ELF-1 (cell line): ENCODE measurements around the gene ATP6V1B1.

Source experiments
- DNase-seq: peaks from one replicate; pipeline ENCODE4 v3.0.0-alpha.2; 2016; ENCODE audit warnings: low read depth, low spot score

Gene ATP6V1B1

DNA sequence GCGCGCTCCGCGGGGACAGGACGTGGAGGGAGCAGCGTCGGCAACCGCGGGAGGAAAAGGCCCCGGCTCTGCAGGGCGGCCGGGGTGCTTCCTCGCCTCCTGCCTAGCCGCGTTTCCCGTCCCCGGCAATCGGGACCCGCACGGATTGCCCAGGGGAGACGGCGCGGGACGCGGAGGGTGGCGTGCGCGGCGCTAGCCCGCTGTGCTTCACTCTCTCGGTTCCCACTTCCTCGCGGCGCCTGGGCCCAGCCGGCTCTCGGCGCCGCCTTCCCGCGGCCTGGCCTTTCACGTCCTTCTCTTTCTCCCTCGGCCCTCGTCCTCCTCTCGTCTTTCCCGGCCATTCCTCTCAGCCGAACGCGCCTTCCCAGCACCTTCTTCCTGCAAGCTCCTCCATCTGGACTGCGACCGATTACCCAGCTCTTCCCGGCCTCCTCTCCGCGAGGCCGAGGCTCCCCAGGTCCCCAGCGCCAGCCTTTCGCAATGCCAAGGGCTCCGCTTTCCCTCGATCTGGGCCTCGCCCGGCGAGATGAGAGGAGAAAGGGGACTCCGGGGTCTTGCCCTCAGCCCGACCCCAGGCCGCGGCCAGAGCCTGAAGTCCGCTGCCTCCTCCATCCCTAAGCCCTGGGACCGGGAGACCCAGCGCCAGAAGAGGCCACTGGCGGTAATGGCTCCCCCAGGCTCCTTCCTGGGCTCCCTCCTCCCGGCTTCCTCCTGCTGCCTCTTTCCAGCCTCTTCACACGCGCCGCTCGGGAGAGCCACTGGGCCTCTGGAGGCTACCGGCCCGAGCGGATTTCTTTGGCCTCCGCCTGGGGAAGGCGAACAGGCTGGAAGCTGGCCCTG is 34.3 kb upstream of the ATP6V1B1 start:
- peak; percentile 71 for DNase-seq

DNA sequence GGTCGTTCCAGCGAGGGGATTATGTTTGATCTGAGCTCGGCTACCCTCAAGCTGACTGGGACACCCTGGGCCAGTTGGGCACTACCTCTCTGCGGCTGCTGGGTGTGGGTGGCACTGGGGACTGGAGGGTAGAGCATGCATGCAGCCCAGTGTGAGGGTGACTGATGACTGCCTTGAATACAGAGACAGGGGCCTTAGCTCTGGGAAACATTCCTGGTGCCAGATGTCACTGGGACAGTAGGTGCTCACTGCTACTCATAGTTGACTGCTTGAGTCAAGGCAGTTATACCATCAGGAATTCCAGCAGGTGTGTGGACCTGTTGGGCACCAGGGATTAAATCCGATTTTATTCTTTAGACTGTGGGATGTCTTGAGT is 33.6 kb upstream of the ATP6V1B1 start:
- DNase-seq: no peak

DNA sequence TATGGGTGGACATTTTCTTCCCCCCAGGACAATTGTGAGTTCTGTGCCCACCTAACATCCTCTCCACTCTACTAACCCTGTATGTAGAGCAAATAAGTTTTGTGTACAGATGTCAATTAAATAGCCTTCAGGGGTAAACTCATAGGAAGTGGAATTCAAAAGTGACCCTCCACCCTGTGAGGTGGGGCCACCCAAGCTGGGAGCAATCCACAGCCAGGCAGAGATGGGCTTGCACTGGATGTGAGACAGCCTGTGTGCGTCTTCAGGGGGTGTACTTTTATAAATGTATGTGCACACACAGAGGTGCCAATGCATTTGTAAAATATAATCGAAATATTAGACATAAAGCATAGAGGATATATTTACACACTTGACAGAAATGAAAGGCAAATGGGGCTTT is 33.1 kb upstream of the ATP6V1B1 start:
- no peak for DNase-seq

DNA sequence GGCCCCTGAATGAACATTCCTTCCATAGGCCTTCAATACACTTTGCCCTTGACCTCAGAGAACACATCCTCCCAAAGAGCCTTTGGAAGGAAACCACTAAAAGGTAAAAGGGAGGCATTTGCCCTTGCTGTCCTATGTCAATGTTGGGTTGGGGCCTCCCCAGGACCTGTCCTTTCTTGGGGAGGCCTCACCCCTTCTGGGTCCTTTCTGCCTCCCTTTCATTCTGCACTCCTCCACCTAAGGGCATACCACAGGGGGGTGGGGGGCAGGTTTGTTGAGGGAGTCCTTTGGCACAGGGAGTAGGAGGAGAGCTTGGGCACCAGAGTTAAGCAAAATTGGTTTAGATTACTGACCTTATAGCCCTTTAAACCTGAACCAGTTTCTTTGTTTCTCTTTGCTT is 32.5 kb upstream of the ATP6V1B1 start:
- DNase-seq: no peak

DNA sequence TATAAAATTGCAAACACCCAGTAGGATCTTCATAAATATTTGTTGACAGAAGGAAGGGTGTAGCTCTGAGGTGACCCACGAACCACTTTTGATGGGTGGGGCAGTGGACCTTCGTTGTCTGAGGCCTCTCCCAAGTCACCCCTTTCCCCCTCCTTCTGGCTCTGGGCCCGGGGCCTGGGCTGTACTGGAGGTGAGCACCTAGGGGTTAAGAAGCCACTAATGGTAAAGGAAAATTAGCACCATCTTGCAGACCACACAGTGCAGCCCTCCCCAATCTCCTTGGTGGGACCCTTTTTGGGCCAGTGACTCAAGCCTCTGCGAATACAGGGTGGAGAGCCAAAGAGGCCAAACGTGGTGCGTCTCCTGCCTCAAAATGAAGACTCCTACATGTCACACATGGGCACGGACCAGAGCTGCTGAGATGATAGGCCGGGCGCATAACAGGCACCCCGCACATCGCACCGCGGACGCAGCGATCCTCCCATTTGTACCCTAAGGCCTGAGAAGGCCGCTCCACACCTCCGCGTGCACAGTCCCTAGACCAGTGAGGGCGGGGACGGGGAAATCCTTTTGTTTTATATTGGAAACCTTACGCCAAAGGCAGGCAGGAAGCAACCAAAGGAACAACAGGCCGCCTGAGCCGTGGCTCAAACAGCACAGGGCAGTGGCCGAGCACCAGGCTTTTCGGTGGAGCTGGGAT is 31.9 kb upstream of the ATP6V1B1 start:
- no peak for DNase-seq

- no peak for DNase-seq
Measured at GRCh38 chr2:70904371-70905216, 31.1 kb upstream of the ATP6V1B1 start.

- DNase-seq: no peak
Measured at GRCh38 chr2:70905443-70906421, 30.0 kb upstream of the ATP6V1B1 start.

DNA sequence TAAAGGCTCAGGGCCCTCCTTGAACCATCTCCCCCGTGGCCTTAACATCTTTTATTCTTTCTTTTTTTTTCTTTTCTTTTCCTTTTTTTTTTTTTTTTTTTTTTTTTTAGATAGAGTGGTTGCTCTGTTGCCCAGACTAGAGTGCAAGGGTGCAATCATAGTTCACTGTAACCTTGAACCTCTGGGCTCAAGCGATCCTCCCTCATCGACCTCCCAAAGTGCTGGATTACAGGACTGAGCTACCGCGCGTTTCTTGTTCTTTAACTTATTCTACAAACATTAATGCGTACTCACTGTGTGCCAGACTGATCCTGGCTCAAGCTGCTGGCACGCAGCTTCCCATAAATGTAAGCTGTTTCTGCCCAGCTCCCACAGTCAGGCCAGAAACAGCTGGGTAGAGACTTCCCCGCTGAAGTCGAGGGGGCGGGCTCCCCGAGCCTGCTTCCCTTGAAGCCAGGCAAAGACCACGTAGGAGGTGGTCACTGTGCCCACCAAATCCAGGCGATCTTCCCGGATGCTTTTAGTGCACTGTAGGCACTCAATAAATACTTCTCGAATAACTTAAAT is 29.2 kb upstream of the ATP6V1B1 start:
- DNase-seq: no peak

DNA sequence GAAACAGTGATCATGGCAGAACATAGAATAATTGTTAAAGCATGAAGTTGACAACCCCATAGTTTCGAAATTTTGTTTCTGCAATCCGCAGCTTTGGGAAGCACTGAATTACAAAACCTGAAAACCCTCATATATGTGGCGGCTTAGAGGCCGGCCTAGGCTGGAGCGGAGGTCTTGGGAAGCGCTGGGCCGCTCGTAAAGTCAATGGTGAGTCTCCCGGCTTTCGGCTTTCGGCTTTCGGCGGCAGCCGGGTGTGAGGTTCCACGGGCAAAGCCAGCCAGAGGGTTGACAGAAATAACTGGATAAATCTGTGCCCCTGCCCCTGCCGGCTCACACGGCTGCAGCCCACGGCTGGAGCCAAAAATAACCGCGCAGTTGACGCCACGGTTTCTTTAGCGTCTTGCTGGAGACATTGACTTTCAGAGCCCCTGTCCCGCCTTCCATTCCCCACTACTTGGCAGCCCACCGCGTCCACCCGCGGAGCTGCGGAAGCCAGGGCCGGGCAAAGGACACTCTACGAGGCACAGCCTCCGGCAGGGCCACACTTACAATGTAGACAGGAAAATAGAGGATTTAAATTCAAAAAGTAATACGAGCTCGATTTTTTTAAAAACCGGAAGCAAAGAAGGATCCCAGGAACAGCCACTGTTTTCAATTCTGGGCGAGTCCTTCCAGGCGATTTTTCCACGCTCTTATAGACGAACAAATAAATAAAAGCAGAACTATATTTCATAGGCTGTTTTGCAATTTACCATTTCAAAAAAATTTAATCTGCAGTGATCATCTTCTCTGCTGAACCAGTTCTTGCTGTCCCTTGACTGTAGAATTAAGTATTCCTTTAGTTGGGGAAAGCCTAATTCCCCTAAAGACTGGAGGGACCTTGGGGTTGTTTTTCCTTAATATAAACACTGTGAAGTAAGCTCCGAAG is 28.3 kb upstream of the ATP6V1B1 start:
- peak; percentile 44 for DNase-seq

DNA sequence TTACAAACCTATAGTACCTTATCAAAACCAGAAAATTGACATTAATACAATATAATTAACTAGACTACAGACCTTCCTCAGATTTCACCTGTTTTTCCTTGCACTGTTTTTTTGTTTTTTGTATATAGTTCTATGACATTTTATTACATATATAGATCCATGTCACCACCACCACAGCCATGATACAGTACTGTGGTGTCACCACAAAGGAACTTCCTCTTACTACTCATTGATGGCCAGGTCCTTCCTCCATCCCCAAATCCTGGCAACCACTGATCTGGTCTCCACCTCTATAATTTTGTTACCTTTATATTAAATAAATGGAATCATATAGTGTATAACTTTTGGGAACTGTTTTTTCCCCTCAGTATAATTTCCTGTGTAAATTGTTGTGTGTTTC is 19.4 kb upstream of the ATP6V1B1 start:
- DNase-seq: no peak

DNA sequence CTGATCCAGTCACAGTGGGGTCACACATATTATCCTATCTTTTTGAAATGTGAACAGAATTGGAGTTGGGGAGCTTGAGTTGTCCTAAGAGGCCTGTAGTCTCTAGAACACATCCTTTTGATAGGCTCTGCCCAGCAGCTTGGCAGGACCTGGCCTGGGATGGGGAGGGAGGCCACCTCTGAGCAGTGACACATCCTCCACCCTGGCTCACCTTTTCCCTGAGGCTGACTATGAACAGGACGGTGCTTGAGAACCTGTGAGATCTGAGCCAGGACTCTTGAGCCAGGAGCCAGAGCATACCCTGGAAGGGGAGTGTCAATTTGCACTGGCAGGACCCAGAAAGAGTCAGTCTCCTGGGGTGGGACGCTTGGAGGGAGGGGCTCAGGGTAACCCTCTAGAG is 17.7 kb upstream of the ATP6V1B1 start:
- no peak for DNase-seq

- DNase-seq: peak; percentile 95
Measured at GRCh38 chr2:70919672-70920366, 15.9 kb upstream of the ATP6V1B1 start.

DNA sequence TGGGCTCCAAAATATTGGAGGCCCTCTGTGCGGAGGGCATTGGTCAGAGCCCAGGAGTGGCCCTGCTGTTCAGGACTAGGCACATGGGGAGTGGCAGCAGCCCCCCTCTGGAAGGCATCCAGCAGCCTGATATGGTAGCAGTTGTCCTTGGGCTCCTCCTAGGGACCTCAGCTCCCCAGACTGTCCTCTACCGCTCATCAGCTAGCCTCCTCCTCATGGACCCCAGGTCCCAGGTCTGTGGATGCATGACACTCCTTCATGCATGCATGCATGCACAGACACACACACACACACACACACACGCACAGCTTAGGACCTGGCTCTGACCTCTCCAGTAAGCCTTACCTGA is 15.4 kb upstream of the ATP6V1B1 start:
- DNase-seq: no peak

DNA sequence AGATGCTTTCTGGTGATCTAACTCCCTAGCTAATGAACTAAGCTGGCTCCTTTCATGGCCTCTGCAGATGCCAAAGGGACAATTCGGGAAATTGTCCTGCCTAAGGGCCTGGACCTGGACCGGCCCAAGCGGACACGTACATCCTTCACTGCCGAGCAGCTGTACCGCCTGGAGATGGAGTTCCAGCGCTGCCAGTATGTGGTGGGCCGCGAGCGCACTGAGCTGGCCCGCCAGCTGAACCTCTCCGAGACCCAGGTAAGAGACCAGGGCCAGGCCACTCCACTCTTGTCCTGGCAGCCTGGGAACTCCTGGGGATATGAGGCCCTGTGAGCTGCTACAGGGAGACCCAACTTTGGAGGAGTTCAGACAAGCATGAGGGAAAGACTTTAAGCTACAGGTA is 14.7 kb upstream of the ATP6V1B1 start:
- no peak for DNase-seq

DNA sequence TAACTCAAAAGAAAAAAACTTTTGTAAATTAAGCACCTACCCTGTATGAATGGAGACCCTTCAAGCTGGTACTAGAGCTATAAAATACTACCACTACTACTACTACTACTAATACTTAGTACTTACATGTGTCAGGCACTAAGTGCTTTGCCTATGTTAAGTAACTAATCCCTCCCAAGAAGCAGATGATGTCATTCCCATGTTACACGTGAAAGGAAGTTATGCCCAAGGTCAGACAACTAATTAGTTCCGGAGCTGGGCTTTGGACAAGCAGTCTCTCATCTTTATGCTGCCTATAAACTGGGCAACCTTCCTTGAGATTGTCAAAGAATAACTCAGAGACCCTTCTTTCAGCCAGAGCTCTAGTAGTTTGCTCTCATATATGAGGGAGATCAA is 13.9 kb upstream of the ATP6V1B1 start:
- no peak for DNase-seq

- peak; percentile 52 for DNase-seq
Measured at GRCh38 chr2:70922235-70923234, 13.2 kb upstream of the ATP6V1B1 start.

- peak; percentile 58 for DNase-seq
Measured at GRCh38 chr2:70923378-70924015, 12.2 kb upstream of the ATP6V1B1 start.
